Skin of body (tissue), 2 donors: Measurements from ENCODE around the gene NKAIN1. TPM values are rescaled to one million over a fixed set of nuclear protein-coding genes. Genes with fewer than 3 reads are reported as not detected.
"Not testable (repeated sequence)": the region's sequence is repeated elsewhere in the genome, so short reads cannot be mapped to it uniquely, and the experiment has no call there.

Experiments used
- DNase-seq: peaks from one replicate; lab custom pipeline; 2025; lab: John Stamatoyannopoulos, UW
- total RNA-seq: library from RNA; depleted of rRNA; stranded (reverse); fragments of >200 nt; gene quantifications from one replicate; pipeline ENCODE4 v1.2.3, GENCODE V29; 2014

Gene NKAIN1
- total RNA-seq, 1 donor from 2014 or later: 0.39 TPM

DNA sequence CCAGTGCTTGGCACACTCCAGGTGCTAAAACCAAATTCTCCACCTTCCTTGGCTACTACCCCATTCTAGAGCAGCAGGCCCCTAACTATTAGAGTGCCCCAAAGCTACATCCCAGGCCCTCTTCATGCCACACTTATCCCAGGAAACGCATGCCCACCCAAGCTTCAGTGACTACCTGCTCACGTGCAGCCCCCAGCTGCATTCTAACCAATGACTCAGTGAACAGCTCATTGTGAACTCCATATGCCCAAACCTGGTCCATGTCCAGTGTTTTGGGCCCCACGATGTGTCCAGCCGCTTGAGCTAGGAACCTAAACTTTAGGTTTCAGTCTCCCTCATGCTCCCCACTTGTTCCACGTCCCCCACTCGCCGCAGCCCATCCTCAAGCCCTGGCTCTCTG is 41.5 kb downstream of the NKAIN1 start:
- DNase-seq: no peak

DNA sequence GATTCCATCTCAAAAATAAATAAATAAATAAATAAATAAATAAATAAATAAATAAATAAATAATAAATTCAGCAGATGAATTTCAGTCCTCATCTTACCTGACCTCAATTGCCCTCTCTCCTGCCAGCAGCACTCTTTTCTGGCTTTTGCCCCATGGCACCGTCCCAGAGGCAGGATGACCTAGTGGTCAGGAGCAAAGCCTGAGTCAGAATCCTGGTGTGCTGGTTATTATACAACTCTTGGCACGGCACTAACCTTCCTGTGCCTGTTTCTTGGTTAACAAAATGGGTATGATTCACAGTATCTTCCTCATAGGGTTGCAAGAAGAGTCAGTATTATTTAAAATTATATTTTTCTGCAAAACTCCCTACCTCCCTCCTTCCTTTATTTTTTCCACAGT is 43.0 kb downstream of the NKAIN1 start:
- DNase-seq: no peak

GRCh38 chr1:31195267-31195666 is 44.4 kb downstream of the NKAIN1 start:
- not testable (repeated sequence) for DNase-seq

GRCh38 chr1:31193729-31194128 is 46.0 kb downstream of the NKAIN1 start:
- no peak for DNase-seq

DNA sequence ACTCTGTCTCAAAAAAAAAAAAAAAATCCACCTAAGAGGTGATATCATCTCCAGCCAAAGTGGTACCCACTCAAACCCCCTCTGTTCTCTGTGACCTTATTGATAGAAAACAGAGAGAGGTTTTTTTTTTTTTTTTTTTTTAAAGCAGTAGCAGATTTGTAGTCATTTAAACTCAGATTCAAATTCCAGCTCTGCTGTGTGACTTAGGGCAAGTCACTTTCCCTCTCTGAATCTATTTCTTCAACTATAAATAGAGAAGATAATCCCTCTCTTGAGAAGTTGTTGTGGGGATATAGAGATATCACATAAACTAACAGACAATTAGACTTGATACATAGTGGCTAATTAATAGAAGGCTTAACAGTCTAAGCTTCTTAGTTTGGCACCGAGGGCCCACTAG is 48.4 kb downstream of the NKAIN1 start:
- no peak for DNase-seq

- DNase-seq: no peak
Observed at GRCh38 chr1:31189696-31190674, 49.7 kb downstream of the NKAIN1 start.

DNA sequence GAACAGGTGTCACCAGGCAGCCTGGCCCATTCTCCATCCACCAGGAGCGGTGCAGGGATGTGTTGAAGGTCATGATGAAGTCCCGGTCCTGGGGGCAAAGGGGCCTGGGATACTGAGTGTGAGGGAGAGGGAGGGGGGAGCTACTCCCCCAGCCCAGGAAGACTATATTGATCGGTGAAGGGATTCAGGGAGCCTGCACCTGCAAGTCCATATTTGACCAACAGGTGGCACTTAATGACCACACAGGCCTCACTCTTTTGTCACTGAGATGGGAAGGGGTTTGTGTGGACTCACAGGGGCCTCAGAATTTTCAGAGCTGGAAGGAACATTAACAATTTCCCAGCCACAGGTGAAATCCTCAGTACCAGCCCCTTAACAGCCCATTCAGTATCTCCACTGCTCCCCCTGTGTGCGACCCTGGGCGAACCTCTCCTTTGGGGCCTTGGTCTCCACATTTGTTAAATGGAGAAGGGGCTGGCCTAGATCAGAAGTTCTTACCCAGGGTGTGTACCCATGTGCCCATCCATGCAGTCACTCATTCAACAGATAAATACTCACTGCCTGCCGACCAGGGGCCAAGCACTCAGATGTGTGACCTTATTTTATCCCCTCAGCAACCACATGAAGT is 55.6 kb downstream of the NKAIN1 start:
- peak; percentile 14 for DNase-seq

GRCh38 chr1:31183126-31183525 is 56.6 kb downstream of the NKAIN1 start:
- no peak for DNase-seq

DNA sequence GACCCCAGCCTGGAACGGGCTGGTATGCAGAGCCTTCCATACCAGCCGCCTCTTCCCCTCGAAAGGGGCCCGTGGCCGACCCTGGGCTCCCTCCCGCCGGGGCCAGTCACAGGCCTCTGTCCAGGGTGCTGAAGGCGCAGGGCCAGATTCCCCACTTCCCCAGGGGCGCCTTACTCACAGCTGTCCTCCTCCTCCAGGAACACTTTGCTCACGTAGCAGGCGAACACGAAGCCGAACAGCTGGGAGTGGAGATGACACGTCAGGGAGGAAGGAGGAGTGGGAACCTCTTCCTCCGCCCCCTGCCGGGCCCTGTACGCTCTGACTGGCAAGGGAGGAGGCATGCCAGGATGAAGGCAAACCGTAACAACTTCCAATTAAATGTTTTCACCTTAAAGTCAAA is 57.3 kb downstream of the NKAIN1 start:
- DNase-seq: peak; percentile 84

DNA sequence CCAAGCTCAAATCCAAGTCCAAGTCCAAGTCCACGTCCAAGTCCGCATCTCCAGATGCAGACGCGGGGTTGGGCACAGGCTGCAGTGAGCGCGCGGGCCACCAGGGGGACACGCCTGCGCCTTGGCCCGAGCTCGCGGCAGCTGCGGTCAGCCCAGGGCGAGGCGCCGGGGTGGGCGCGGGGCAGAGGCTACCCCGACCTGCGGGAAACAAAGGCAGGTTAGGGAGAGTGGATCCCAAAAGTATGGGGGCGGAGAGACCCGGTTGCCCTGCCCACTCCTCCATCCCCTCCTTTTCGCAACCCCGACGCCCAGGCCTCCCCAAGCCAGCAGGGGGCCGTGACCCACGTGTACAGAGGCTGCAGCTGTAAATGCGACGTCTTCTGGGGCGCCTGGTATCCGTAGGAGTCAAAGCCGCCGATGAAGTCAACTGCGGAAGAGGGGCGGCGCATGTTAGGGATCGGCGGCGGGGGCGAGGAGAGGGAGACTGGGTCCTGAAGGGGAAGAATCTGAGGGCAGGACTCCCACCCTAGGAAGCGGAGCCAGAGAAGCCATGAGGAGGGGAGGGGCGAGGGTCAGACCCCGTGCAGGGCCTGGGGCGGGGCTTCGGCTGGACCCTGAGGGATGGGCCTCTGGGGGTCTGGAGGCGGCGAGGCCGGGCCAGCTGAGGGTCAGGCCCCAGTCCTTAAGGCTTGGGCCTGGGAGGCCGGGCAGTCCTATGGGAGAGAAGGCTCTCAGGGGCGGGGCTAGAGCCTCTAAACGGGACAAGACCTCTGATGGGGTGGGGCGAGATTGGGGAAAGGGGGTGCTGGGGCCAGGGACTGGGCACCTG is 58.0 kb downstream of the NKAIN1 start:
- peak; percentile 11 for DNase-seq

GRCh38 chr1:31180338-31180737 is 59.3 kb downstream of the NKAIN1 start:
- DNase-seq: no peak

GRCh38 chr1:31176291-31176690 is 63.4 kb downstream of the NKAIN1 start:
- DNase-seq: not testable (repeated sequence)

- no peak for DNase-seq
Observed at GRCh38 chr1:31170486-31170735, 69.3 kb downstream of the NKAIN1 start.

DNA sequence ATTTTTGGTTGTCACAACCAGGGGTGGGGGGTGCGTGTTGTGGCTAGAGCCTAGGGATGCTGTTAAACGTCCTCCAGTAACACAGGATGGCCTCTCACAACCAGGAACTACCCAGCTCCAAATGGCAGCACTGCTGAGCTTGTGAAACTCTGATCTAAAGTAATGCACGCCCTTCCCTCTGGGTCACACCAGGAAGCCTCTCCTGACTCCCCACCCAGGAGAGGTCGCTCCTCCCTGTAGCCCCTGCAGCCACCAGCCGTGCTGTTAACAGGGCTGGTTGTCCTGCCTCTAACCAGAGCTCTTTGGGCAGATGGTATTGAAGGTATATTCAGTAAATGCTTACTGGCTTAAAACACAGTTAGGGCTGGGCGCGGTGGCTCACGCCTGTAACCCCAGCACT is 73.2 kb downstream of the NKAIN1 start:
- no peak for DNase-seq

- no peak for DNase-seq
Observed at GRCh38 chr1:31164291-31164690, 75.4 kb downstream of the NKAIN1 start.

DNA sequence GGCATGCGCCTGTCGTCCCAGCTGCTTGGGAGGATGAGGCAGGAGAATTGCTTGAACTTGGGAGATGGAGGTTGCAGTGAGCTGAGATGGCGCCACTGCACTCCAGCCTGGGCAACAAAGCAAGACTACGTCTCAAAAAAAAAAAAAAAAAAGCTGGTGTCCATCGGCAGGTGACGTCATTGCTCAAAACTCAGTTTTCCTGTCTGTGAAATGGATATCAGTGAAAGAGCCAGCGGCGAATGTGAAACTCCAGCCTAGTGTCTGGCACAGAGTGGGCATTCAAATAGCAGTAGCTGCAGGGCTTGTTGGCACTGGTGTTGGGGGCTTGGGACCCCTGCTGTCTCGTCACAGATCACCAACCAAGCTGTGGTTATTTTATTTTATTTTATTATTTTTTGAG is 75.8 kb downstream of the NKAIN1 start:
- DNase-seq: no peak

DNA sequence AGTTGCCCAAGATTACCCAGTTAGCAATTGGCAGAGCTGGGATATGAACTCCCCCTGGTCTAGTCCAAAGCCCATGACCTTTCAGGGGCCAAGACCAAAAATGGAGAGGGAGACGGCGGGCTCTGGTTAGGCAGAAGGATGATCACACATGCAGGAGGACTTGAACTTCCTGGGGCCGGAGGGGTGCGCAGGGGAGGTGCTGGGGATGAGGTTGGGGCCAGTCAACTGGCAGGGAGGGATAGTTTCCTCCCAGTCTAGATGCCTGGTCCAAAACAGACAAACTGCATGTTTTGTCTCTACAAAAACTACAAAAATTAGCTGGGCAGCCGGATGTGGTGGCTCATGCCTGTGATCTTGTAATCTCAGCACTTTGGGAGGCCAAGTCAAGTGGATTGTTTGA is 78.1 kb downstream of the NKAIN1 start:
- no peak for DNase-seq

DNA sequence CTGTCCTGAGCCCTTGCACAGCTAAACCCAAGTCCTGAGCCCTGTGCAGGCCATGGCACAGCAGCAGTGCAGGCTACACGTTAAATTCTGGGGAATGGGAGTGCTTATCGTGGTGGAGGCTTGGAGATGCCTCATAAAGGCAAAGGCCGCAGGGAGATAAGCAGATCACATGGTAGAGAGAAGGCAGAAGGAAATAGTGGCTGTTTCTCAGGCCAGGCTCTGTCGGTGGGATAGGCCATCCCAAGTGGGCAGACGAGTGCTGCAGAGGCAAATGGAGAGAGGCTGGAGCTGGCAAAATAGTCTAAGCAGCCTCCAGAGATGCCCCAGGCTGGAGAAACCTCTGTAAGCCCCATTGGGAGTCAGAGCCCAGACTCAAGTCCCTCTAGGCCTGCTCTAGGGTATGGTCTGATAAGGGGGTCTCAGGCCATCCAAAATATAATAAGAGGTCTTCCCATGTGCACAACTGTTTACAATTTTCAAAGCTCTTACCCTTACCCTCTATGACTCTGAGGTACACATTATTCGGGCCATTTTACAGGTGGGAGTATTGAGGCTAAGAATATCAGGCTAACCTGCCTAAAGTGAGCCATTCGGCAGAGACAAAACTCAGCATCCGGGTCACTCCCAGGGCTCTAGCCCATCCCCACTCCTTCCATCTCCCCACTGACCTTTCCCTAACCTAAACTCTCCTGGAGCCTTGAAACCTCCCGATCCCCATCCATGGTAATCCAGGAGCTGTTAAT is 79.6 kb downstream of the NKAIN1 start:
- no peak for DNase-seq

DNA sequence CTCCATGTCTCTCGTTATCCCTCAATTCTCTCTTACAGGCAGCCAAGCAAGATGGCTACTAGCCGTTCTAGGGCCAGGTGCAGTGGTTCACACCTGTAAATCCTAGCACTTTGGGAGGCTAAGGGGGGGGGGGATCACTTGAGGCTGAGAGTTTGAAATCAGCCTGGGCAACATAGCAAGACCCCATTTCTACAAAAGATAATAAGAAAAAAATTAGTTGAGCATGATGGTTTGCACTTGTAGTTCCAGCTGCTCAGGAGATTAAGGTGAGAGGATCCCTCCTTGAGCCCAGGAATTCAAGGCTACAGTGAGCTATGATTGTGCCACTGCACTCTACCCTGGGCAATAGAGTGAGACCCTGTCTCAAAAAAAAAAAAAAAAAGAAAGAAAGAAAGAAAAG is 80.4 kb downstream of the NKAIN1 start:
- no peak for DNase-seq

GRCh38 chr1:31155216-31155806 is 84.4 kb downstream of the NKAIN1 start:
- DNase-seq: no peak

DNA sequence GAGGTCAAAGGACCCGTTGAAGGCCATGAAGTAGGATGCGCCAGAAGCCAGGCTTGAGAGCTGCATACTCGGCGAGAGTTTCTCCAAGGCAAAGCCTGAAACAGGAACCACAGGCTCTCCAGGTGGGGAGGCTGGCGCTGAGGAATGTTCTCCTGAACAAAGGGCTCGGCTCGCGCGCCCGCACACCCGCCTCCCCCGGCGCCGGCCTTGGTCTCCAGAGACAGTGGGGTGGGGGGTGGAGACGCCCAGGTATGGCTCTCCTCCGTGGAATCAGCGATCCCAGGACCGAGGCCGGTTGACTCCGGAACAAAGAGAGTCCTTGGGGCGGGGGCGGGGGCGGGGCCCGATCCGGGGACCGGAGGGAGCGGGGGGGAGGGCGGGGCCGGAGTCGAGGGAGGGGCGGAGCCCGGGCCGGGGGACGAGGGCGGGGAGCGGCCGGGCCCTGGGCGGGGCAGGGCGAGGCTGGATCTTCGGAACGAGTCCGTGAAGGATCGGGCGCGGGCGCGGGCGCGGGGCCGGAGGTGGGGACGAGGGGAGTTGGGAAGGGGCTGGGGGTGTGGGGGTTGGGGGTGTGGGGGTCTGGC is 85.0 kb downstream of the NKAIN1 start:
- DNase-seq: peak; percentile 75
